Measurements from ENCODE around the gene THNSL1. TPM values are rescaled to one million over a fixed set of nuclear protein-coding genes. Genes with fewer than 3 reads are reported as not detected.
A peak's percentile ranks its signal among the peaks of the same experiment; 100 is the strongest.

The THNSL1 gene
- total and polyA plus RNA-seq, 9 of the 15 experiments (the other 6 are each of a cell fraction or from before 2014, with no cell fraction given) = 4.5 to 8.6 (median 6.3) TPM

GRCh38 chr10:24984906-24985305 lies 31.5 kb upstream of the THNSL1 start (continued):
- TF ChIP-seq MNT (conservative IDR thresholded peaks at IDR 0.05) = no peak

- Histone ChIP-seq H3K9ac (ENCODE audit: insufficient read depth in 1 of 2, low read depth in 2 of 2, low read length in 2 of 2) (peak overlapping the region in 1 of 2 experiments; percentile 64; a peak in 1 of 4 replicates), H3K27ac (ENCODE audit: extremely low read depth, low read depth, low read length) (peak overlapping the region; percentile 63), H2AFZ (ENCODE audit: low read depth, low read length) (peak overlapping the region; percentile 87), H4K20me1 (replicated peaks; ENCODE audit: control insufficient read depth, insufficient read depth, low read length) (no peaks in the 10 kb centered on the region), H3K36me3 (ENCODE audit: control insufficient read depth, insufficient read depth, low read length) (no peaks in the 10 kb centered on the region), H3K9me1 (ENCODE audit: control insufficient read depth, insufficient read depth, low read length) (no peaks in the 10 kb centered on the region), H3K9me3 (replicated peaks; ENCODE audit: control insufficient read depth, insufficient read depth, low read depth, low read length) (no peaks in the 10 kb centered on the region), H3K27me3 (ENCODE audit: control insufficient read depth in 2 of 2, insufficient read depth in 2 of 2, low read length in 2 of 2) (no peaks in the 10 kb centered on the region), H3K79me2 (ENCODE audit: control insufficient read depth, insufficient read depth, low read length) (no peaks in the 10 kb centered on the region), H3K4me3 (no peak overlapping the region), H3K4me2 (ENCODE audit: insufficient read depth, low read length) (peak overlapping the region; percentile 76), H3K4me1 (replicated peaks in 1 of 2; ENCODE audit: control insufficient read depth in 2 of 2, insufficient read depth in 2 of 2, low read length in 2 of 2) (peaks cover 9 to 11% of the 10 kb centered on the region in 2 experiments)
- ATAC-seq (peak; percentile 95), FAIRE-seq (peak; percentile 99), DNase-seq (ENCODE audit: extremely low read depth in 1 of 4, low spot score in 3 of 4) (peak; percentile 28 to 90 (median 54))
- WGBS (ENCODE audit: insufficient coverage, low coverage, missing lambda C conversion rate) = 7% methylated on average over 12 of the region's 12 CpGs
- in situ Hi-C loops (cut with MboI) (no loop called here), intact Hi-C loops (cut with micrococcal nuclease) (loop anchor here (5.0 kb wide), 3 partner anchors 37 to 262 kb away; partner anchors contain the start of gene PRTFDC1)
- POLR2A ChIA-PET = interaction anchor here (0.5 kb wide), 1 partner anchor 41 kb away, joined by 4 read pairs; no protein-coding TSS in a partner anchor
- CTCF ChIA-PET (ENCODE audit: low intra/inter-chr PET ratio) = no interaction called here
- BruUV-seq (replicated peaks) = no TSS peak
- TF ChIP-seq GTF2F1 (IDR thresholded peaks at IDR 0.05; ENCODE audit: low read depth, low read length) (no peak), RCOR1 (IDR thresholded peaks at IDR 0.05; ENCODE audit: borderline replicate concordance in 1 of 2, low read depth in 2 of 2, low read length in 2 of 2) (peak in 1 of 2 experiments; percentile 85; a peak in 2 of 4 replicates), SPI1 (IDR thresholded peaks at IDR 0.05; ENCODE audit: borderline replicate concordance, low read depth, low read length) (peak; percentile 78), FOXK2 (conservative IDR thresholded peaks at IDR 0.05 in 1 of 2, IDR thresholded peaks at IDR 0.05 in 1 of 2; ENCODE audit: low read depth in 2 of 2) (no peak), IRF9 (tag; IDR thresholded peaks at IDR 0.05) (no peak), TCF3 (CRISPR knock-in tag; IDR thresholded peaks at IDR 0.05) (peak; percentile 70), CEBPG (CRISPR knock-in tag; IDR thresholded peaks at IDR 0.05) (no peak), CEBPG (tag; conservative IDR thresholded peaks at IDR 0.05 in 1 of 2, IDR thresholded peaks at IDR 0.05 in 1 of 2) (peak; percentile 48 to 74), ARID4B (CRISPR knock-in tag; IDR thresholded peaks at IDR 0.05) (no peak), CBX3 (IDR thresholded peaks at IDR 0.05; ENCODE audit: borderline replicate concordance in 1 of 2, low read length in 2 of 2) (peak in 1 of 2 experiments; percentile 50; a peak in 1 of 3 replicates)
These were observed 27.4 kb upstream of the THNSL1 start for GRCh38 chr10:24988831-24989640.
